22Rv1 (cell line): ENCODE data around the gene NPEPPS.

Experiments
- CTCF ChIP-seq: fragments of 450-650 bp; IDR thresholded peaks from 2 replicates; pipeline ENCODE4 v1.5.1; 2017; ENCODE audit warnings: mild to moderate bottlenecking
- ZFX ChIP-seq: fragments of 450-650 bp; IDR thresholded peaks from 2 replicates; pipeline ENCODE4 v1.6.1; 2017; ENCODE audit warnings: antibody characterized with exemption, borderline replicate concordance

DNA sequence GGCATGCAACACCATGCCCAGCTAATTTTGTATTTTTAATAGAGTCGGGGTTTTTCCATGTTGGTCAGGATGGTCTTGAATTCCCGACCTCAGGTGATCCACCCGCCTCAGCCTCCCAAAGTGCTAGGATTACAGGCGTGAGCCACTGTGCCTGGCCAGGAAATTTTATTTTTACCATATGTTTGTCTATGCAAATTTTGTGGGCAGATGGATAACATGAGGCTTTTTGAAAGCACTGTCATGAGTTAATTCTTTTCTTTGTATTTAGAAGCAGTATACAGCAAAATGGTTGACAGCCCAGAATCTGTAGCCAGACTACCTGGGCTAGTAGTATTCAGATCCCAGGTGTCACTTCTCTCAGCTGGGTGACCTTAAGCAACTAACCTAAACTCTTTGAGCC is 110.3 kb downstream of the NPEPPS start:
- no peak for TF ChIP-seq CTCF
- TF ChIP-seq ZFX, result no peak
